Urinary bladder (tissue), 4 donors: ENCODE results near the gene BCL2. TPM values are rescaled to one million over a fixed set of nuclear protein-coding genes. Genes with fewer than 3 reads are reported as not detected.
"Not testable (repeated sequence)": the region's sequence is repeated elsewhere in the genome, so short reads cannot be mapped to it uniquely, and the experiment has no call there.

Source experiments
- DNase-seq: peaks from one replicate; pipeline ENCODE4 v3.0.0-alpha.2; 2015; ENCODE audit errors: extremely low spot score
- H3K27ac ChIP-seq: one replicate; pipeline ENCODE4 v1.5.1; 2013; ENCODE audit warnings: low read depth, mild to moderate bottlenecking, moderate library complexity
- H3K36me3 ChIP-seq: one replicate; pipeline ENCODE4 v1.6.1; 2013; ENCODE audit warnings: mild to moderate bottlenecking, moderate library complexity; ENCODE audit not compliant: insufficient read depth
- H3K4me1 ChIP-seq: one replicate; pipeline ENCODE4 v1.6.1; 2013; ENCODE audit warnings: mild to moderate bottlenecking, moderate library complexity; ENCODE audit not compliant: insufficient read depth
- H3K4me3 ChIP-seq: one replicate; pipeline ENCODE4 v1.5.1; 2013; ENCODE audit warnings: low read depth, low read length
- WGBS: extraction: QIAGEN DNeasy Blood & Tissue Kit; methylation state at CpG from one replicate; pipeline ENCODE4 v1.1.7; 2013; 5-methylcytosine and 5-hydroxymethylcytosine counted together
- polyA plus RNA-seq: library from polyadenylated mRNA; stranded (reverse); fragments of 200-250 nt; gene quantifications from one replicate; pipeline ENCODE4 v1.2.3, GENCODE V29; 2013
- total RNA-seq: library from RNA; depleted of rRNA; stranded (reverse); fragments of >200 nt; gene quantifications from one replicate; pipeline ENCODE4 v1.2.3, GENCODE V29; 2014
- donor health status: healthy with polysubstance abuse.
- donor health status: healthy.

BCL2 gene
- total and polyA plus RNA-seq, 2 donors, result 6.3 to 53.9 TPM

DNA sequence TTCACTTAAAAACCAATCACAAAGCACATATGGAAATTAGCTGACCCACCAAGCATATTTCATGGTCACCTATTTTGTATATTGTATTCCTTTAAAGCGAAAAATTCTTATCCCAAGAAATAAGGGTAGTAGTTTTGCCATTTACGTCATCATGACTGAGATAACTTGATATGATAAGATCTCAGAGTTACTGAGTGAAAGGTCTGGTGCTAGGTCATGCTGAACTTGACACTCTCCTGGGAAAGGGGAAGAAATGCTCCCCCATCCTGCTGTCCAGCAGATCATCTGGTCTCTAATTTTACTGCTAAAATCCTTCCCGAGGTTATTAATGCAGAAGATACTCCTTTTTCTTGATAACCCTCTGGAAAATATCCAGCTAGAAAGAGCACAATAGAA lies 78.3 kb downstream of the BCL2 start:
- Histone ChIP-seq H3K27ac (no peak overlapping the region), H3K4me3 (no peak overlapping the region), H3K4me1 (peaks cover 5% of the 10 kb centered on the region), H3K36me3 (no peaks in the 10 kb centered on the region)
- no peak for DNase-seq
- WGBS, result 72% methylated on average over 3 of the region's 3 CpGs

DNA sequence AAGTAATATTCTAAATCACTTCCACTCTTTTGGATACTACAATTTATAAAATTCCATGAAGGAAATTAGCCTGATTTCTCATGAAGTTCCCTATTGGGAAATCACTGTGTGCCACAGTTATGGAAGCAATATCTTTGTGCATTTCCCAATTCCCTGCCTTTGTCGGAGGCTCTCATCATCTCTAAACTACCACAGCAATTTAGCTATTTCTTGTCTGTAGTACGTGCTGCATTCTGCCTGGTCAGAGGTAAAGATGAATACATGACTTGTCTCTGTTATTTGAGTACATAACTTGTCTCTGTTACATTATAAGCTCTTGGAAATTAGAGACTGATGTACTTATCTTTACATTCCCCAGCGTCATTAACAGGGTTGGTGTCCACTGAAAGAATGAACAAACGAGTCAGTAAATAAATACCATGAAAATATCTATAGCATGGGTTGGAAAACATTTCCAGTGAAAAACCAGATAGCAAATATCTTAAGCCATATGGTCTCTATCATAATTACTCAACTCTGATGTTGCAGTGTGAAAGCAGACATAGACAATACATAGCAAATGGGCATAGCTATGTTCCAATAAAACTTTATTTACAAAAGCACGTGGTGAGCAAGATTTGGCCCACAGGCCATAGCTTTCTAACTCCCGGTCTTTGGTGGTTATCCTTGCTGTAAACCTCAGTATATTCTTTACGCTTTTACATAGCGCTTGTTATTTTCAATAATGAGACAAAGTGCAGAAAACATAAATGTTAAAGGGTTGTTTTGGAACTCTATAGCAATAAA lies 78.8 kb downstream of the BCL2 start:
- H3K27ac ChIP-seq, result no peak overlapping the region
- no peaks in the 10 kb centered on the region for H3K36me3 ChIP-seq
- no peak overlapping the region for H3K4me3 ChIP-seq
- 67% methylated on average over 8 of the region's 8 CpGs for WGBS
- peaks cover 5% of the 10 kb centered on the region for H3K4me1 ChIP-seq
- no peak for DNase-seq

DNA sequence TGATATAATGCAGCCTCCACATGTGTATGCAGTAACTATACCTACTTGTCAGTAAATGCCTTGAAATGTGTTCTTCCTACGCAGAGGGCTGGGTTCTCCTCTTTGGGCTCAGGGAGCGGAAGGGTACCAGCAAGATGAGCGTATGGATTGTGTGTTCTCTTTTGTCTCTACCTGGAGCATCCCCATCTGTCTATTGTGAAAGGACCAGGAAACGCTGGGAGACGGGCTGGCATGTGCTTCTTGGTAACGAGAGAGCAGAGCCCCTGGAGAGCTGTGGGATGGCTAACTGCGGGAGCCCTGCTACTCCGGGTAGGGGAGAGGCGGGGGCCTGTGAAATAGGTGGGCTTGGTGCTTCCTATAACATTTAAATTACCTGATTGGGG lies 80.9 kb downstream of the BCL2 start:
- no peak for DNase-seq
- Histone ChIP-seq H3K4me3 (no peak overlapping the region), H3K4me1 (peaks cover 5% of the 10 kb centered on the region), H3K36me3 (no peaks in the 10 kb centered on the region), H3K27ac (peak overlapping the region; percentile 74)
- 75% methylated on average over 9 of the region's 9 CpGs for WGBS

DNA sequence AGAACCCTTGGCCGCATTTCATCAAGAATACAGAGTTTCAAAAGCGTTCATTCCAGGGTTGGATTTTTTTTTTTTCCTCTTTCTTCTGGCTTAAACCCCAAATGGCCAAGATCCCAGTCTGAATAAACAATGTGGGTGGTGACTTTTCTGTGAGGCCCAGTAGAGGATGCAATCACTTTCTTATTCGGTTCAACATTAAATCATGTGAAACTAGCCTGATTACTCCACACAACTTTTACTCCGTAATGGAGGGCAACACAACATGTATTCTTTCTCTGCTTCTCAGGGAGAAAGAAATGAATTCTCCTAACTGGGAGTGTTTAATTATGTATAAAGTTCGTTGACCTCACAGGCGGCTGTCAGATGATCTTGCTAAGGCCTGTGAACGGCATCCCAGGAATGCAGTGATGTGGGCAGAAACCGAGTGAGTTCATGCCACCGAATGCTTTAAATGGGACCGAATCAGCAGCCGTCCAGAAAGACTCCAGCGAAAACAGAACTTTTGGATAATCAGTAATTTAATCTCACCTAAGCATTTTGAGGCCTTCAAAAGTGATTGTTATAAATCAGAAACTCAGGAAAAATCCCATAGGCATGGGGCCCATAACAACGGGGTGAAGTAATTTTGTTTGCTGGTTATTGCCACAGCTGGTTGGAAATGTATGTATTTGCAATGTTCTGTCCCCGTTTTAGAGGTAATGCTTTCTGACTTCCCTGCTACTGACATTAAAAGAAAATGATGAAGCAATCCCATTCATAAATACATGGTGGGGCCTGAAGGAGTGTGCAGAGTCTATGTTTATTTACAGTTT lies 81.5 kb downstream of the BCL2 start:
- peak; percentile 86 for DNase-seq

DNA sequence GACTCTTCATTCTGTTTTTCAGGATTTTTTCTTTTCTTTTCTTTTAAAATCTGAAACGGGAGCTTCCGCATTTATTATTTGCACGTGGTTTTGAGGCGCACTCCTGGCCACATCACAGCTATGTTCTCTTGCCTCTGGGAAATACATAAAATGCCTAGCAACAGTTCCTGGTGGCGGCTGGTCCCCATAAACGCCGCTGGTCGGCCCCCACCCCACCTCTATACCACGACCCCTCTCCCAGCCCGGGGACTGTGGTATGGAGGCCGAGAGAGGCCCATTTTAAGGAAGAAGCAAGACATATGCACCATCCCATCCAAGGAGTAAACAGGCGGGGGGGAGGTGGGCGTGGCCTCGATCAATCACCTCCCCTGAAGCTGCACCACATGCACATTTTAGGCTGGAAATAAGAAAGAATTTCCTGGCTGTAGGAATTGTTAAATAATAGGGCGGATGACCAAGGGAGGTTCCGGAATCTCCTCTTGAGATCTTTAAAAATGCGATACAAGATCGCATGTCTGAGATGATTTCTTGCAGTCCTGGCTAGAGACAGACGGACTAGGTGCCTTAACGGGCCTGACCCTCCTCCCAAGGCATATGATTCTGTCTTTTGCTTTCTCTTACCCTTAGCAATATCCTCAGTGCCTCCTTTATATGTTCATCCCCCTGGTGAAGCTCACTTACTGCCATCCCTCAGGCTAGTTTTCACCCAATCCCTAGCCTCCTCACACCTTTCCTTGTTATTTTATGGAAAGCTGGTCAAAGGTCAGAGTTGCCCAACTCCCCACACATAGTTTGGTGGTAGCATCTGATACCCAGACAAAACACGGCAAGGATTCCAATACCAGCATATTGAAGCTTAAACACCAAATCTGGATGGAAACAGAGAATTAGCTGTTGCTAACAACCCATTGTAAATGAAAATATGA lies 82.4 kb downstream of the BCL2 start:
- peaks cover 5% of the 10 kb centered on the region for H3K4me1 ChIP-seq

More for the DNA sequence above, 81.5 kb downstream of the BCL2 start:
- Histone ChIP-seq H3K27ac (peak overlapping the region; percentile 74), H3K4me1 (peaks cover 5% of the 10 kb centered on the region), H3K4me3 (no peak overlapping the region), H3K36me3 (no peaks in the 10 kb centered on the region)
- 13% methylated on average over 14 of the region's 14 CpGs for WGBS

DNA sequence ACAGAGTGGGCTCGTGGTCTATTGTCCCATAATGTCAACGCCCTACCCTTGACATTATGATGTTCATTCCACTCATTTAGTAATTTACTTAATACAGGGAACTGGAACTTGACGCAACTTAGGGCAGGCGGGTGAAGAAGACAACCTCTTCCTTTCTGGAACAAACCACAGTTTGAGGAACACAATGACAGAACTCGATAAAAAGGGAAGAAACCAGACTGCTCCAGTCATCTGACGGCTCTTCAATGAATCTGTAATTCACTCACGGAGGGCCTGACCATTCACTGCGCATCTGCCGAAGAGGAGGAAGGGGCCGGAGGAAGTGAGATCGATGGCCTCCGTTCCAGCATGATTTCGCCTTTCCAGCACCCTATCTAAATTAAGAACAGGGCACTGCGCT lies 83.2 kb downstream of the BCL2 start:
- 86% methylated on average over 14 of the region's 14 CpGs for WGBS
- Histone ChIP-seq H3K27ac (no peak overlapping the region), H3K36me3 (no peaks in the 10 kb centered on the region), H3K4me3 (no peak overlapping the region), H3K4me1 (peaks cover 5% of the 10 kb centered on the region)
- no peak for DNase-seq

More for the DNA sequence above, 82.4 kb downstream of the BCL2 start:
- 70% methylated on average over 21 of the region's 21 CpGs for WGBS
- DNase-seq, result no peak
- no peak overlapping the region for H3K4me3 ChIP-seq
- no peaks in the 10 kb centered on the region for H3K36me3 ChIP-seq
- H3K27ac ChIP-seq, result peak overlapping the region; percentile 83

DNA sequence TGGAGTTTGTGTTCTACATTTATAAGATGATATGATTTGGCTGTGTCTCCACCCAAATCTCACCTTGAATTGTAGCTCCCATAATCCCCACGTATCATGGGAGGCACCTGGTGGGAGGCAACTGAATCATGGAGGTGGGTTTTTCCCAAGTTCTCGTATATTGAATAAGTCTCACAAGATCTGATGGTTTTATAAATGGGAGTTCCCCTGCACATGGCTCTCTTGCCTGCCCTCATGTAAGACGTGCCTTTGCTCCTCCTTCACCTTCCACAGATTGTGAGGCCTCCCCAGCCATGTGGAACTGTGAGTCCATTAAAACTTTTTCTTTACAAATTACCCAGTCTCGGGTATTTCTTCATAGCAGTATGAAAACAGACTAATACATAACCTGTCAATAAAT lies 83.6 kb downstream of the BCL2 start:
- not testable (repeated sequence) for DNase-seq, H3K36me3 ChIP-seq, H3K4me3 ChIP-seq, H3K27ac ChIP-seq, H3K4me1 ChIP-seq
- 95% methylated on average over 4 of the region's 4 CpGs for WGBS

DNA sequence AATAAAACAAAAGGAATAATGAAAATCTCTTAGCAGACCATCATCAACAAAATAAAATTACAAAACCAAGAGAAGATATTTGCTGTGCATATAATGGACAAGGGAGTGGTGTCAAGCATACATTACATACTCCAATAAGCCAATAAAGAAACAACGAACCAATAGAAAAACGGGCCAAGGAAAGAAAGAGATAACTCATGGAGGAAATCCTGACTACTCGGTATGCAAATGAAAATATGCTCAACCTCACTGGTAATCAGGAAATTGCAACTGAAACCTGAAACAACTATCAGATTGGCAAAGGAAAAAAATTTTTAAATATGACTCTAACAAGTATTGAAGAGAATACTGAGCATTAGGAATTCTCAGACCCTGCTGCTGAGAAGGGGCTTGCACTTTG lies 84.7 kb downstream of the BCL2 start:
- H3K27ac ChIP-seq, result no peak overlapping the region
- 53% methylated on average over 3 of the region's 3 CpGs for WGBS
- H3K4me3 ChIP-seq, result no peak overlapping the region
- no peak for DNase-seq
- no peaks in the 10 kb centered on the region for H3K36me3 ChIP-seq
- H3K4me1 ChIP-seq, result peaks cover 5% of the 10 kb centered on the region

DNA sequence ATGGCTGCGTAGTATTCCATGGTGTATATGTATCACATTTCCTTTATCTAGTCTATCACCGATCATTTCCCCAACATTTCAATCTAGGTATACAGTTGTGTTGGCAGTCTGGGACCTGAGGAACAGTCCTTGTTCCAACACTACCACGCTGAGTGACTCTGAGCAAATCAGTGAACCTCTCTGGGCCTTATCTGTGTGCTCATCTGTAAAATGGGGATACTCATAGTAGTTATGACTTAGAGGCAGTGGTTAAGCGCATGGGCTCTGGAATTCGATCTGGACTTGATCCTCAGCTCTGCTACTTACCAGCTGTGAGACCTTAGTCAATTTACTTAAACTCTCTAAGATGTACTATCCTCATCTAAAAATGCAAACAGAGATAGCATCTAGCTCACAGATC lies 85.1 kb downstream of the BCL2 start:
- peaks cover 5% of the 10 kb centered on the region for H3K4me1 ChIP-seq
- H3K27ac ChIP-seq, result no peak overlapping the region
- H3K36me3 ChIP-seq, result no peaks in the 10 kb centered on the region
- 92% methylated on average over 5 of the region's 5 CpGs for WGBS
- DNase-seq, result no peak
- no peak overlapping the region for H3K4me3 ChIP-seq

DNA sequence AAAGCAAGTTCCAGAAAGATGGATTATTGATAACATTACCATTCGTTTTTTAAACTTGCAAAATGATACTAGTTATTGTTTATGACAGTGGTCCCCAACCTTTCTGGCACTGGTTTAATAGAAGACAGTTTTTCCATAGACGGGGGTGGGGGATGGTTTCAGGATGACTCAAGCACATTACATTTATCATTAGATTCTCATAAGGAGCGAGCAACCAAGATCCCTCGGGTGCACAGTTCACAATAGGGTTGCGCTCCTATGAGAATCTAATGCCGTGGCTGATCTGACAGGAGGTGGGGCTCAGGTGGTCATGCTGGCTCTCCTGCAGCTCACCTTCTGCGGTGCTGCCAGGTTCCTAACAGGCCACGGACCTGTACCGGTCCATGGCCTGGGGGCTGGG lies 86.2 kb downstream of the BCL2 start:
- WGBS, result 84% methylated on average over 9 of the region's 9 CpGs
- no peaks in the 10 kb centered on the region for H3K36me3 ChIP-seq
- H3K4me1 ChIP-seq, result peaks cover under 1% of the 10 kb centered on the region
- DNase-seq, result no peak
- no peak overlapping the region for H3K27ac ChIP-seq
- no peak overlapping the region for H3K4me3 ChIP-seq

DNA sequence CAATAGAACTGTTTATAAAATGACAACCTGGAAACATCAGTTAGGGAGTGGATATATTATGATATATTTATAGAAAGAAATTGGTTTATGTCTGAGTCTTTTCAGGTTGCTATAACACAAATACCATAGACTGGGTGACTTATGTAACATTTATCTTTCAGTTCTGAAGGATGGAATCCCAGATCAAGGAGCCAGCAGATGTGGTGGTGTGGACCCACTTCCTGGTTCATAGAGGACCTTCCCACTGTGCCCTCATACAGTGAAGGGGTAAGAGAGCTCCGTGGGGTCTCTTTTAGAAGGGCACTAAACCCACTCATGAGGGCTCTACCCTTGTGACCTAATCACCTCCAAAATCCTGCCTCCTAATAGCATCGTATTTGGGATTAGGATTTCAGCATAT lies 86.7 kb downstream of the BCL2 start:
- H3K4me3 ChIP-seq, result no peak overlapping the region
- H3K4me1 ChIP-seq, result no peaks in the 10 kb centered on the region
- WGBS, result 70% methylated on average over 2 of the region's 2 CpGs
- H3K36me3 ChIP-seq, result no peaks in the 10 kb centered on the region
- H3K27ac ChIP-seq, result no peak overlapping the region
- DNase-seq, result no peak

DNA sequence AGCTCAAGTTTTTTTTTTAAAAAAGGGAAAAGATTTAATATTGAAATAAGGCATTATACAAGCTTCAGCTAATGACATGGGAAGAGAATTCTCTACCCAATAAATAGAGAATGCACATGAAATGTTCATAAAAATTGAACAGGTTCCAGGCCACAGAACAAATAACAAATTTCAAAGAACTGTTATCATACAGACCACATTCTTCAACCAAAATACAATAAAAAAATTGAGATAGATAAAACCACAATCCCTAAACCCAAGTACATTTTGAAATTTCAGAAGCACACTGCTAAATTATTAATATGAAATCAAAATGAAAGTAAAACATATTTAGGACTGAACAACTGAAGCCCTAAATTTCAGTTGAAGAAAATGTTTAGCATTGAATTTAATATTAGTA lies 89.6 kb downstream of the BCL2 start:
- Histone ChIP-seq H3K36me3 (no peaks in the 10 kb centered on the region), H3K4me3 (no peak overlapping the region), H3K27ac (no peak overlapping the region), H3K4me1 (no peaks in the 10 kb centered on the region)
- DNase-seq, result no peak

DNA sequence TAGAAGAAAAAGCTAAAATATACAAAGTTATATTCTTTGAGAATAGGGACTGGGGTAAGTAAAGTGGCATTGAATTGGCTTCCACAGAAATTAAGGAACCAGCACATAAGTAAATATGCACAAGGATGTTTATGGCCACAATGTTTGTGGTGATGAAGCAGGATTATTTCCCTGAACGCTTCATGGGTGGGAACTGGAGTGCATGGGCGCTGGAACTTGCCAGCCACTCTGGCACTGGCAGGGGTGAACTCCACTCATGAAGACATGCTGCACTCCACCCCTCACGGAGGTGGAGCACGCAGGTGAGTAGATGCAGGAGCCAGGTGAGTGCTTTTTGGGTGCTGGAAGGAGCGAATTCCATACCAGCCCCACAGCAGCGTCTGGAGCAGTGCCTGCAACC lies 94.1 kb downstream of the BCL2 start:
- no peak for DNase-seq
- 96% methylated on average over 6 of the region's 6 CpGs for WGBS
- Histone ChIP-seq H3K27ac (no peak overlapping the region), H3K36me3 (no peaks in the 10 kb centered on the region), H3K4me1 (no peaks in the 10 kb centered on the region), H3K4me3 (no peak overlapping the region)
